Thymus (tissue), 11 donors: Measurements from ENCODE around the gene STAMBPL1. TPM values are rescaled to one million over a fixed set of nuclear protein-coding genes. Genes with fewer than 3 reads are reported as not detected.

Source experiments
- DNase-seq, 9 donors: peaks; one replicate each; pipeline ENCODE4 v3.0.0-alpha.2; 2013; ENCODE audit warnings: low spot score in 9 of 9, low read depth in 6 of 9, missing footprints in 1 of 9
- H3K27ac ChIP-seq, 2 donors: one replicate each; pipeline ENCODE4 v1.5.1; 2013; ENCODE audit warnings: control low read depth in 1 of 2, low read depth in 1 of 2, low read length in 1 of 2, mild to moderate bottlenecking in 1 of 2, moderate library complexity in 1 of 2
- H3K27me3 ChIP-seq, 2 donors: one replicate each; pipeline ENCODE4 v1.5.1; 2013; ENCODE audit warnings: low read length in 1 of 2; ENCODE audit not compliant: control insufficient read depth in 2 of 2, insufficient read depth in 1 of 2
- H3K36me3 ChIP-seq, 2 donors: one replicate each; pipeline ENCODE4 v1.5.1; 2013; ENCODE audit warnings: low read length in 1 of 2, mild to moderate bottlenecking in 1 of 2, moderate library complexity in 1 of 2; ENCODE audit not compliant: control insufficient read depth in 2 of 2, insufficient read depth in 2 of 2
- H3K4me1 ChIP-seq, 2 donors: one replicate each; pipeline ENCODE4 v1.5.1; 2013; ENCODE audit warnings: low read length in 2 of 2; ENCODE audit not compliant: control insufficient read depth in 2 of 2, insufficient read depth in 2 of 2
- H3K4me3 ChIP-seq, 2 donors: one replicate each; pipeline ENCODE4 v1.5.1; 2013; ENCODE audit warnings: low read length in 2 of 2, control low read depth in 1 of 2, mild to moderate bottlenecking in 1 of 2
- H3K9me3 ChIP-seq, 2 donors: one replicate each; pipeline ENCODE4 v1.5.1; 2013; ENCODE audit warnings: low read length in 1 of 2, mild to moderate bottlenecking in 1 of 2; ENCODE audit not compliant: control insufficient read depth in 2 of 2, insufficient read depth in 1 of 2
- WGBS: extraction: QIAGEN DNeasy Blood & Tissue Kit; methylation state at CpG from one replicate; pipeline ENCODE4 v1.1.7; 2013; 5-methylcytosine and 5-hydroxymethylcytosine counted together
- polyA plus RNA-seq: library from polyadenylated mRNA; stranded (reverse); fragments of 200-250 nt; gene quantifications from one replicate; pipeline ENCODE4 v1.2.3, GENCODE V29; 2013
- total RNA-seq: library from RNA; stranded (reverse); fragments of 120-200 nt; gene quantifications from one replicate; pipeline ENCODE4 v1.2.4, GENCODE V29; 2013
- donor health status: healthy.

The STAMBPL1 gene
- total and polyA plus RNA-seq, 2 donors, result 12.3 to 20.5 TPM

- no peaks in the 10 kb centered on the region for H3K27me3 ChIP-seq
- WGBS, result 96% methylated on average over 1 of the region's 1 CpG
- no peaks in the 10 kb centered on the region for H3K9me3 ChIP-seq
- no peak for DNase-seq
- no peak overlapping the region for H3K27ac ChIP-seq
- no peaks in the 10 kb centered on the region for H3K36me3 ChIP-seq
- H3K4me3 ChIP-seq, result no peak overlapping the region
- H3K4me1 ChIP-seq, result peaks cover 0 to 4% of the 10 kb centered on the region in 2 donors
Measured at GRCh38 chr10:88957381-88957780, 77.3 kb downstream of the STAMBPL1 start.

GRCh38 chr10:88958721-88959120, 78.7 kb downstream of the STAMBPL1 start:
- DNase-seq, result no peak
- 98% methylated on average over 6 of the region's 6 CpGs for WGBS
- Histone ChIP-seq H3K27me3 (no peaks in the 10 kb centered on the region), H3K36me3 (no peaks in the 10 kb centered on the region), H3K4me3 (no peak overlapping the region), H3K9me3 (no peaks in the 10 kb centered on the region), H3K4me1 (peaks cover 0 to 4% of the 10 kb centered on the region in 2 donors), H3K27ac (no peak overlapping the region)

GRCh38 chr10:88960802-88961201, 80.8 kb downstream of the STAMBPL1 start:
- Histone ChIP-seq H3K36me3 (no peaks in the 10 kb centered on the region), H3K9me3 (no peaks in the 10 kb centered on the region), H3K27ac (no peak overlapping the region), H3K27me3 (no peaks in the 10 kb centered on the region), H3K4me3 (no peak overlapping the region), H3K4me1 (peaks cover 0 to 4% of the 10 kb centered on the region in 2 donors)
- DNase-seq, result no peak
- WGBS, result 96% methylated on average over 1 of the region's 1 CpG

GRCh38 chr10:88961266-88961665, 81.2 kb downstream of the STAMBPL1 start:
- H3K27ac ChIP-seq, result no peak overlapping the region
- no peaks in the 10 kb centered on the region for H3K9me3 ChIP-seq
- H3K27me3 ChIP-seq, result no peaks in the 10 kb centered on the region
- DNase-seq, result no peak
- peaks cover 0 to 4% of the 10 kb centered on the region in 2 donors for H3K4me1 ChIP-seq
- no peak overlapping the region for H3K4me3 ChIP-seq
- no peaks in the 10 kb centered on the region for H3K36me3 ChIP-seq

- H3K36me3 ChIP-seq, result no peaks in the 10 kb centered on the region
- WGBS, result 11% methylated on average over 2 of the region's 2 CpGs
Measured at GRCh38 chr10:88962336-88962735, 82.3 kb downstream of the STAMBPL1 start.

GRCh38 chr10:88963318-88963717, 83.3 kb downstream of the STAMBPL1 start:
- H3K36me3 ChIP-seq, result no peaks in the 10 kb centered on the region
- peaks cover 0 to 4% of the 10 kb centered on the region in 2 donors for H3K4me1 ChIP-seq
- WGBS, result 99% methylated on average over 2 of the region's 2 CpGs
- H3K4me3 ChIP-seq, result no peak overlapping the region
- no peaks in the 10 kb centered on the region for H3K9me3 ChIP-seq
- H3K27ac ChIP-seq, result no peak overlapping the region
- no peaks in the 10 kb centered on the region for H3K27me3 ChIP-seq
- DNase-seq, result no peak

More at GRCh38 chr10:88962336-88962735, 82.3 kb downstream of the STAMBPL1 start:
- Histone ChIP-seq H3K27ac (no peak overlapping the region), H3K4me1 (peaks cover 0 to 4% of the 10 kb centered on the region in 2 donors), H3K9me3 (no peaks in the 10 kb centered on the region), H3K4me3 (no peak overlapping the region), H3K27me3 (no peaks in the 10 kb centered on the region)
- DNase-seq, result peak in 5 of 9 donors; percentile 15 to 70 (median 29)

GRCh38 chr10:88964360-88964759, 84.3 kb downstream of the STAMBPL1 start:
- H3K9me3 ChIP-seq, result no peaks in the 10 kb centered on the region
- H3K36me3 ChIP-seq, result no peaks in the 10 kb centered on the region
- peaks cover 0 to 4% of the 10 kb centered on the region in 2 donors for H3K4me1 ChIP-seq
- H3K27ac ChIP-seq, result no peak overlapping the region
- WGBS, result 95% methylated on average over 1 of the region's 1 CpG
- DNase-seq, result no peak
- no peaks in the 10 kb centered on the region for H3K27me3 ChIP-seq
- no peak overlapping the region for H3K4me3 ChIP-seq

GRCh38 chr10:88964869-88965415, 84.9 kb downstream of the STAMBPL1 start:
- Histone ChIP-seq H3K4me1 (peaks cover 0 to 4% of the 10 kb centered on the region in 2 donors), H3K36me3 (no peaks in the 10 kb centered on the region), H3K27me3 (no peaks in the 10 kb centered on the region), H3K9me3 (no peaks in the 10 kb centered on the region), H3K4me3 (no peak overlapping the region), H3K27ac (no peak overlapping the region)
- no peak for DNase-seq
- WGBS, result 74% methylated on average over 3 of the region's 3 CpGs

GRCh38 chr10:88966797-88967196, 86.8 kb downstream of the STAMBPL1 start:
- no peaks in the 10 kb centered on the region for H3K36me3 ChIP-seq
- H3K9me3 ChIP-seq, result no peaks in the 10 kb centered on the region
- DNase-seq, result no peak
- no peak overlapping the region for H3K4me3 ChIP-seq
- no peak overlapping the region for H3K27ac ChIP-seq
- H3K4me1 ChIP-seq, result peaks cover 0 to 4% of the 10 kb centered on the region in 2 donors
- no peaks in the 10 kb centered on the region for H3K27me3 ChIP-seq
- WGBS, result 92% methylated on average over 3 of the region's 3 CpGs
